ENCODE results near the gene TP53BP2.
"Not testable (repeated sequence)": the region's sequence is repeated elsewhere in the genome, so short reads cannot be mapped to it uniquely, and the experiment has no call there.

TP53BP2 gene

DNA sequence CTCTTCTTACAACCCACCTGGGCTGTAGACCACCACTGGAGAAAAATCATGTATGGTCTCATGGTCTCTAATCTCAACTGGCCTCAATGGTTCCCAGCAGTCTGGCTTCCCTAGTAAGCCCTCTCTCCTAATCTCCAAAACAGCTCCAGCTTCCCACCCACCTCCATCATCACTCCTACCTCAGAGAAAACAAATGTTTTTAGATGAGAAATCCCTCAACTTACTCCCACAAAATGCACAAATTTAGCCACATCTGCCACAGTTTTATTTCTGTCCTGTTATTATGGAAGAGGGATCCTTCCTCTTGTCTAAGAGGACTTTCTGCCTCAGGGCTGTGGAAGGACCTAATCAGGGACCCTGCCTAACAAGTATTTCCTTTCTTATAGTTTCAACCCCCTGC lies 32.1 kb downstream of the TP53BP2 start:
- TF ChIP-seq, protein P1, sequence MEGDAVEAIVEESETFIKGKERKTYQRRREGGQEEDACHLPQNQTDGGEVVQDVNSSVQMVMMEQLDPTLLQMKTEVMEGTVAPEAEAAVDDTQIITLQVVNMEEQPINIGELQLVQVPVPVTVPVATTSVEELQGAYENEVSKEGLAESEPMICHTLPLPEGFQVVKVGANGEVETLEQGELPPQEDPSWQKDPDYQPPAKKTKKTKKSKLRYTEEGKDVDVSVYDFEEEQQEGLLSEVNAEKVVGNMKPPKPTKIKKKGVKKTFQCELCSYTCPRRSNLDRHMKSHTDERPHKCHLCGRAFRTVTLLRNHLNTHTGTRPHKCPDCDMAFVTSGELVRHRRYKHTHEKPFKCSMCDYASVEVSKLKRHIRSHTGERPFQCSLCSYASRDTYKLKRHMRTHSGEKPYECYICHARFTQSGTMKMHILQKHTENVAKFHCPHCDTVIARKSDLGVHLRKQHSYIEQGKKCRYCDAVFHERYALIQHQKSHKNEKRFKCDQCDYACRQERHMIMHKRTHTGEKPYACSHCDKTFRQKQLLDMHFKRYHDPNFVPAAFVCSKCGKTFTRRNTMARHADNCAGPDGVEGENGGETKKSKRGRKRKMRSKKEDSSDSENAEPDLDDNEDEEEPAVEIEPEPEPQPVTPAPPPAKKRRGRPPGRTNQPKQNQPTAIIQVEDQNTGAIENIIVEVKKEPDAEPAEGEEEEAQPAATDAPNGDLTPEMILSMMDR (IDR thresholded peaks at IDR 0.05): no peak
- peaks cover 0 to 30% (median 8%) of the 10 kb centered on the region in 4 donors for H3K4me1 ChIP-seq
- no peak overlapping the region for H3K27ac ChIP-seq
- H3K36me3 ChIP-seq: peaks cover 21 to 40% (median 22%) of the 10 kb centered on the region in 3 donors
- H3K4me3 ChIP-seq: no peak overlapping the region
- intact Hi-C loops (cut with DNase I; ENCODE audit: low total_unique reads): no loop called here
- no peaks in the 10 kb centered on the region for H3K9me3 ChIP-seq
- DNase-seq: no peak
- no peaks in the 10 kb centered on the region for H3K27me3 ChIP-seq

DNA sequence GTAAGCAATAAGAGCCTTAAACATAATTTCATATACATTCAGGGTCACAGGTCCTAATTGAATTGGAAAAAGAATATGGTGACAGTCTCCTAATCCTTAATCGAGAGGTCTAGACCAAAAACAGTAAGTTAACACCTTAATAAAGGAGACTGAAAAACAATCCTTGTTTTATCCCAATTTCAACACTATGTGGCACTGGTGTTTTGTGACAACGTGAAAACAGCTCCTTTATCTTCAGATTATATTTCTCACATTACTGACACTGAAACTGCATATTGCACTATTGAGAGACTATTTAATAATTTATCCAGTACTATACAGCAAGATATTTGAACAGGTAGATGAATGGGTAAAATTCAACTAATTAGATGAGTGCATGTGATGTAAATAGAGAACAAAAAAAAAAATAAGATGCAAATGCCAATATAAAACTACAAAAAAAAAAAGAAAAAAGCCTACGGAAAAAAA lies 34.1 kb downstream of the TP53BP2 start:
- Histone ChIP-seq H3K36me3 (peaks cover 16 to 38% (median 24%) of the 10 kb centered on the region in 3 donors), H3K27me3 (no peaks in the 10 kb centered on the region), H3K27ac (no peak overlapping the region), H3K9me3 (no peaks in the 10 kb centered on the region), H3K4me1 (peaks cover 0 to 23% (median 8%) of the 10 kb centered on the region in 4 donors), H3K4me3 (no peak overlapping the region)
- no peak for DNase-seq
- intact Hi-C loops (cut with DNase I; ENCODE audit: low total_unique reads): no loop called here
- TF ChIP-seq, protein P1 (IDR thresholded peaks at IDR 0.05): peak; percentile 50 to 66

DNA sequence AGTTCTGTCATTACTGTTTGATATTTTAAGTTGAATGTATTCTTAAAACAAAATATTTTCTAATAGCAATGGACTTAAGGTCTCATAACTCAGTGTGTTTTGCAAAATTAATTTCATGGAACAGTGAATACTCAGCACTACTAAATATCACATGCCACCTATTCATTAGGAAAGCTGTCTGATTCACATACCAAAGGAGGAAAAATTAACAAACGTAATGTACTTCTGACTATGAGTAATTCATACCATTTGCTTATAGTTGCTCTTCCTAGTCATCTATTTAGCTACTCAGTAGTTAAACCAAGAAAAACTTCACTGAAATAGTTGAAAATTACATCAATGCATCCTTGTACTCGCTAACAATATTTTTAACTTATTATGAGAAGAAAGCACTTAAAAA lies 35.2 kb downstream of the TP53BP2 start:
- TF ChIP-seq, protein P1 (IDR thresholded peaks at IDR 0.05): no peak
- no peak for DNase-seq
- Histone ChIP-seq H3K9me3 (no peaks in the 10 kb centered on the region), H3K4me3 (no peak overlapping the region), H3K36me3 (peaks cover 26 to 49% (median 33%) of the 10 kb centered on the region in 3 donors), H3K27ac (no peak overlapping the region), H3K27me3 (no peaks in the 10 kb centered on the region), H3K4me1 (peaks cover 0 to 13% (median 5%) of the 10 kb centered on the region in 4 donors)
- intact Hi-C loops (cut with DNase I; ENCODE audit: low total_unique reads): no loop called here

DNA sequence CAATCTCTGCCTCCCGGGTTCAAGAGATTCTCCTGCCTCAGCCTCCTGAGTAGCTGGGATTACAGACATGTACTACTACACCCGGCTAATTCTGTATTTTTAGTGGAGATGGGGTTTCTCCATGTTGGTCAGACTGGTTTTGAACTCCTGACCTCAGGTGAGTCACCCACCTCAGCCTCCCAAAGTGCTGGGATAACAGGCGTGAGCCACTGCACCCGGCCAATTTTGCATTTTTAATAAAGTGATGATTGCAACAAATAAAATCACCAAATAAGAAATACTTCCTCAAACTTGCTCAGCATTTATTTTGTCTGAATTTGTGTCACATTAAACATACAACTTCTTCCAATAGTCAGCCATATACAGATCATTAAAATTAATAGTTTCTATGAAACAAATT lies 35.8 kb downstream of the TP53BP2 start:
- H3K36me3 ChIP-seq: peaks cover 26 to 56% (median 33%) of the 10 kb centered on the region in 3 donors
- H3K4me1 ChIP-seq; H3K9me3 ChIP-seq; H3K27ac ChIP-seq; H3K27me3 ChIP-seq; DNase-seq; H3K4me3 ChIP-seq; intact Hi-C loops (cut with DNase I; ENCODE audit: low total_unique reads): not testable (repeated sequence)

DNA sequence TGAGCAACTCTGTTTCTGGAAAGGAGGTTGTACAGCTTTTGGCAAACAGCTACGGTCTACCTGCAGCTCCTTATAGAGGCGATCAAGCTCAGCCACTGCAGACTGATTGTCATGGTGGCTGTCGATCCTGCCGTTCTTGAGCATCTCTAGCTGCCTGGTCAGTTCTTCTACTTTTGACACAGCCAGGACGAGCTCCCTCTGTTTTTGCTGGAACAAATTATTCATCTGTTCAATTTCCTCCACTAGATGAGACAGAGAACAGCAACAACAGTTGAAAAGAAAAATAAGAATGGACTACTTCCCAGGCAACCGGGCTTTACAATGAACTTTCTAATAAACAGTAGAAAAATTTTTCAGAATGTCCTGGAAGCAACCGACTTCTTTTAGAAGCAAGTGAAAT lies 42.5 kb downstream of the TP53BP2 start:
- Histone ChIP-seq H3K36me3 (peaks cover 65 to 86% (median 74%) of the 10 kb centered on the region in 3 donors), H3K27ac (no peak overlapping the region), H3K4me1 (no peaks in the 10 kb centered on the region), H3K9me3 (no peaks in the 10 kb centered on the region), H3K4me3 (no peak overlapping the region), H3K27me3 (no peaks in the 10 kb centered on the region)
- intact Hi-C loops (cut with DNase I; ENCODE audit: low total_unique reads): no loop called here
- TF ChIP-seq, protein P1 (IDR thresholded peaks at IDR 0.05): no peak
- no peak for DNase-seq

DNA sequence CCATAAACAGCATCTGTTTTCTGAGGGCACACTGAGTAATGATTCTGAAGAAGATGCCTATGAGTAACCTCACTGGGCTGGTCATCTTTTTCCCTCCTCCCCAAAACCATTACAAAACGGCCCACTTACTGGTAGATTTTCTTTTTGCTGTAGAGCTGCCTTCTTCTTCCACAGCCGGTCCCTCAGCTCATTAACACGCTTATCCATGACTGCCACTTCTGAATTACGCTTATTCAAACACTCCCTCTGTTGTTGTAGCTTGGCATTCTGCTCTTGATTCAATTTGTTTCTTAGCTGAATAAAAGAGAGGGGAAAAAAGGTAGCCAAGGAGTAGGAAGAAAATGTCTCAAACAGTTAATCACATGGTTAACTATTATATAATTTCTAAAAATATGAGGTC lies 43.1 kb downstream of the TP53BP2 start:
- no peak for DNase-seq
- Histone ChIP-seq H3K4me1 (no peaks in the 10 kb centered on the region), H3K36me3 (peaks cover 71 to 92% (median 81%) of the 10 kb centered on the region in 3 donors), H3K9me3 (no peaks in the 10 kb centered on the region), H3K27ac (no peak overlapping the region), H3K27me3 (no peaks in the 10 kb centered on the region), H3K4me3 (no peak overlapping the region)
- intact Hi-C loops (cut with DNase I; ENCODE audit: low total_unique reads): no loop called here
- TF ChIP-seq, protein P1 (IDR thresholded peaks at IDR 0.05): no peak
